Activated CD4-positive, alpha-beta T cell treated with anti-CD3 and anti-CD28 coated beads for 36 hours (primary cell): Measurements from ENCODE around the gene TKFC. TPM values are rescaled to one million over a fixed set of nuclear protein-coding genes. Genes with fewer than 3 reads are reported as not detected.

Experiments used
- ATAC-seq: fragments of 200-7000 bp; cut with Tn5 transposase; one replicate; pipeline ENCODE4 v1.10.0; 2021; ENCODE audit warnings: mild to moderate bottlenecking, moderate library complexity
- CTCF ChIA-PET: fragments of 350-600 bp; sonication (Branson Sonifier 250); formaldehyde crosslinking; loops from one replicate; lab custom pipeline; 2021; ENCODE audit warnings: antibody characterized with exemption; lab: Charles Lee
- POLR2A ChIA-PET: fragments of 350-600 bp; sonication (Branson Sonifier 250); formaldehyde crosslinking; loops from one replicate; lab custom pipeline; 2021; ENCODE audit warnings: antibody characterized with exemption, inconsistent platforms; lab: Charles Lee
- DNase-seq: peaks from one replicate; pipeline ENCODE4 v3.0.0-alpha.2; 2020
- H3K27ac Mint-ChIP-seq: one replicate; pipeline ENCODE4 v1.8.0; 2021; ENCODE audit warnings: mixed read lengths
- H3K27me3 Mint-ChIP-seq: one replicate; pipeline ENCODE4 v1.8.0; 2021; ENCODE audit warnings: mixed read lengths
- H3K36me3 Mint-ChIP-seq: one replicate; pipeline ENCODE4 v1.8.0; 2021; ENCODE audit warnings: low read depth, mixed read lengths
- H3K4me1 Mint-ChIP-seq: one replicate; pipeline ENCODE4 v1.8.0; 2021; ENCODE audit warnings: mixed read lengths
- H3K4me3 Mint-ChIP-seq: one replicate; pipeline ENCODE4 v1.8.0; 2021; ENCODE audit warnings: mild to moderate bottlenecking, moderate library complexity, mixed read lengths
- H3K9me3 Mint-ChIP-seq: one replicate; pipeline ENCODE4 v1.8.0; 2021; ENCODE audit warnings: low read depth, mixed read lengths
- intact Hi-C, 2 experiments: fragments of 100-400 bp; cut with DNase I in 1 of 2; cut with micrococcal nuclease in 1 of 2; formaldehyde crosslinking; loops; one replicate each; pipeline versions ENCODE4 v1.14.2 to v1.15.1; 2022 to 2024; cut with DNase I, micrococcal nuclease
- total RNA-seq, 2 experiments: library from RNA; stranded (reverse); gene quantifications; one replicate each; pipeline ENCODE4 v1.2.3, GENCODE V29; 2021

The TKFC gene
- total RNA-seq, 2 experiments from 2014 or later, result 100 to 107 TPM

DNA sequence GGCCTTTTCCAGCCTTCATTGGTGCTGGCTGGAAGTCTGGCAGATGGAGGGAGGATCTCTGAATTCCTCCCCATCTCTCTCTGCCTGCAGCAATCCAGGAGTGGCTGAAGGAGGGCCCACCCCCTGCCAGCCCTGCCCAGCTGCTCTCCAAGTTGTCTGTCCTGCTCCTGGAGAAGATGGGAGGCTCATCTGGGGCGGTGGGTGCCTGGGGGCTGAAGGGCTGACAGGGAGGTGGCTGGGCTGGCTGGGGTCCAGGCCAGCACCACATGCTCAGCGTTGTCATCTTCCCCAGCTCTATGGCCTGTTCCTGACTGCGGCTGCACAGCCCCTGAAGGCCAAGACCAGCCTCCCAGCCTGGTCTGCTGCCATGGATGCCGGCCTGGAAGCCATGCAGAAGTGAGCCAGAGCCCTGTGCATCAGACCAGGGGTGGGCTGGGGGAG is 12.2 kb downstream of the TKFC start:
- ATAC-seq (no peak), DNase-seq (no peak)
- Mint-ChIP-seq H3K4me3 (no peak overlapping the region), H3K27ac (no peak overlapping the region), H3K36me3 (peaks cover 24% of the 10 kb centered on the region), H3K4me1 (no peaks in the 10 kb centered on the region), H3K9me3 (no peaks in the 10 kb centered on the region), H3K27me3 (no peaks in the 10 kb centered on the region)
- POLR2A ChIA-PET, result no interaction called here
- CTCF ChIA-PET, result no interaction called here
- intact Hi-C loops, result no loop called here

DNA sequence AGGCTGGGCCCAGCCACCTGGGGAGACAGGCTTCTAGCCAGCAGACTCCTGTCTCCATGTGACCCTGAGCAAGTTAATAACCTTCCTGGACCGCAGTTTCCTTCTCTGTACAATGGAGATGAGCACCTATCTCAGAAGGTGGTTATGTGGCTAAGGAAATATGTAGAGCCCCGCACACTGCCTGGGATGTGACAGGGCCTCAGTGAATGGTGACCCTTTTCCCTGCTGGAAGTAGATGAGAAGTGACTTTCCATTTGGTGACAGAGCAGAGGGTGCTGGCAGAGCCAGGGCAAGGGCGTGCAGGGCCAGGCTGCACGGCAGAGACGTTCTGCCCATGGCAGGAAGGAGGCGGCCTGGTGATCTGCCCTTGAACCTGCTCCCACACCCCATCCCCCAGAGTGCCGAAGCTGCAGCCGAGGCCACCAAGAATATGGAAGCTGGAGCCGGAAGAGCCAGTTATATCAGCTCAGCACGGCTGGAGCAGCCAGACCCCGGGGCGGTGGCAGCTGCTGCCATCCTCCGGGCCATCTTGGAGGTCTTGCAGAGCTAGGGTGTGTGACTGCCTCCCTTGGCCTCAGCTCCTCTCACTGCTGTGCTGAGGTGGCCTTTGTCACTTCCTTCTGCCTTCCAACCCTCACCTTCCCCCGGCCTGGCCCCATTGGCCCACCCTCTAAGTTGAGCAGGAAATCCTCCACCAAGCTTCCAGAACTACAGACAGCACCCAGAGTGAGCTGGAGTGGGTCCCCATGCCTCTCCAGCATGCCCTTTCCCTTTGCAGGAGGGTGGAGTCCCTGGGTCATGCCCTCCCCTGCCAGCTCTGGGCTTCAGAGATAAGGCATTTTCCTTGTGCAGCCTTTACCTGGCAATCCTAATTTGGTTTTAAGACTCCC is 13.2 kb downstream of the TKFC start:
- intact Hi-C loops, result no loop called here
- ChIA-PET CTCF (interaction anchor here (1.3 kb wide), 1 partner anchor 9 kb away, joined by 4 read pairs; no protein-coding TSS in a partner anchor), POLR2A (interaction anchor here (0.8 kb wide), 1 partner anchor 14 kb away, joined by 5 read pairs; no protein-coding TSS in a partner anchor)
- Mint-ChIP-seq H3K27ac (no peak overlapping the region), H3K27me3 (no peaks in the 10 kb centered on the region), H3K9me3 (no peaks in the 10 kb centered on the region), H3K4me1 (no peaks in the 10 kb centered on the region), H3K36me3 (peaks cover 20% of the 10 kb centered on the region), H3K4me3 (no peak overlapping the region)
- no peak for ATAC-seq
- no peak for DNase-seq

DNA sequence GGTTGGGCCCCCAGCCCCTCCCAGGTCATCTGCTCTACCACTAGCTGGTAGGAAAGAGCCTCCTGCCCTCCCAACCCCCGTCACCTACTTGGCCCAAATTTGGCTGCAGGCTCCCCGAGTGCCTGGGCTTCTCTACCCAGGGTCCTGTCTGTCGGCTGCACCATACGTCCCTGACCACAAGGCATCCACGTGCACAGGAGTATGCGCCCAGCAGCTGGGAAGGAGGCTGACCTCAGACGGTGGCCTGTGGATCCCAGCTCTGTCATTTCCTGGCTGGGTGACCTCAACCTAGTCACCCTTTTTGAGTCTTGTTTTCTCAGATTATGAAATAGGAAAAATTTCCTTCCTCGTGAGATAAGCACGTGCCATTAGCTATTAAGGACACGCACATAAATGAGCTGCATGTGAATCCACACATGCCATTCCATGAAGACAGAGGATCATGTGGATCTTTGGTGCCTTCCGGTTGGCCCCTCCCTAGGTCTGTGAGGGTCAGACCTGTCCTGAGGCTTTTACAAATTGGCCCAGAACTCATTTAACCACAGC is 15.0 kb downstream of the TKFC start:
- POLR2A ChIA-PET, result no interaction called here

DNA sequence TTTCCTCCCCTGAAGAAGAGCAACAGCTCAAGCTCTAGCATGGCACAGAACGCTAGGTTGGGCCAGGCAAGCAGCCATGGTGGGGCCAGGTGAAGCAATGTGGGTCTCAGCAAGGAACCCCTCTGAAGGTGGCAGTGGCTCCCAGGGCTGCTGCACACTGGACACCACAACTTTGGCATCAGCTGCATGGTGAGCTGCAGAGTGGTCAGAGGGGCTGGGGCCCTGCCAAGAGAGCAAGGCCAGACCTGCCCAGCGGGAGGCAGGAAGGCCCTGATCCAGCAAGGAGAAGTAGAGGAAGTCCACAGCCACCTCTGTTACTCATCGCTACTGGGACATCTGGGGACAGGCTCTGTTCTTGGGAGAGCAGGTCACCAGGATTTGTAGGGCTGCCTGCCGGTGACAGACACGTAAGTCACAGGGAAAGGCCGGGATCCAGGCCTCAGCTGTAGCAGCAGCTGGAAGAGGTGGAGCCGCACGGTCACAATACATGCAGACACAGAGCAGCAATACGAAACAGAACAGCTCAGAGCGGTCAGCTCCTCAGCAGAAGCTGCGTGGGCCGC is 16.2 kb downstream of the TKFC start:
- Mint-ChIP-seq H3K27ac (no peak overlapping the region), H3K4me1 (no peaks in the 10 kb centered on the region), H3K27me3 (no peaks in the 10 kb centered on the region), H3K9me3 (no peaks in the 10 kb centered on the region), H3K4me3 (no peak overlapping the region), H3K36me3 (peaks cover 28% of the 10 kb centered on the region)
- ChIA-PET POLR2A (interaction anchor here (0.6 kb wide), 1 partner anchor 11 kb away, joined by 5 read pairs; no protein-coding TSS in a partner anchor), CTCF (interaction anchor here (1.3 kb wide), 1 partner anchor 12 kb away, joined by 4 read pairs; no protein-coding TSS in a partner anchor)
- DNase-seq (no peak), ATAC-seq (no peak)
- intact Hi-C loops, result no loop called here

More for the DNA sequence above, 15.0 kb downstream of the TKFC start:
- no peak overlapping the region for H3K4me3 Mint-ChIP-seq
- no peaks in the 10 kb centered on the region for H3K9me3 Mint-ChIP-seq
- CTCF ChIA-PET, result interaction anchor here (1.2 to 1.5 kb wide), 2 partner anchors 12 to 14 kb away, joined by 5 to 6 read pairs; no protein-coding TSS in a partner anchor
- ATAC-seq (no peak), DNase-seq (no peak)
- intact Hi-C loops, result no loop called here
- no peaks in the 10 kb centered on the region for H3K4me1 Mint-ChIP-seq
- H3K36me3 Mint-ChIP-seq, result peaks cover 17% of the 10 kb centered on the region
- H3K27ac Mint-ChIP-seq, result no peak overlapping the region
- H3K27me3 Mint-ChIP-seq, result no peaks in the 10 kb centered on the region

DNA sequence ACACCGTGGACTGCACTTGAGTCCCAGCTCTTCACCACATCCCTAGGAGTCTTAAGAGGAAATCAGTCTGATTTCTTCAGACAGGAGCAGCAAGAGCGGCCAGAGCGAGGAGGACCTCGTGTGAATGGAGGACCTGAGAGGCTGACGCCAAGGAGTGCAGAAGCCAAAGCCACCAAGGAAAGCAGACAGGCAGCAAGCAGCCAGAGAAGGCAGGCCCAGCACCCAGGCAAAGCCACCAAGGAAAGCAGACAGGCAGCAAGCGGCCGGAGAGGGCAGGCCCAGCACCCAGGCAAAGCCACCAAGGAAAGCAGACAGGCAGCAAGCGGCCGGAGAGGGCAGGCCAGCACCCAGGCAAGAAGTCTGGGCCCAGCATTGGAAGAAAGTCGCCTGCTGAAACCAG is 16.9 kb downstream of the TKFC start:
- H3K27ac Mint-ChIP-seq, result no peak overlapping the region
- H3K27me3 Mint-ChIP-seq, result no peaks in the 10 kb centered on the region
- ATAC-seq, result no peak
- peaks cover 24% of the 10 kb centered on the region for H3K36me3 Mint-ChIP-seq
- intact Hi-C loops, result no loop called here
- no peak for DNase-seq
- CTCF ChIA-PET, result interaction anchor here (0.9 to 1.3 kb wide), 2 partner anchors 9 to 11 kb away, joined by 3 to 4 read pairs; no protein-coding TSS in a partner anchor
- H3K4me3 Mint-ChIP-seq, result no peak overlapping the region
- H3K4me1 Mint-ChIP-seq, result no peaks in the 10 kb centered on the region
- no peaks in the 10 kb centered on the region for H3K9me3 Mint-ChIP-seq
- POLR2A ChIA-PET, result no interaction called here

DNA sequence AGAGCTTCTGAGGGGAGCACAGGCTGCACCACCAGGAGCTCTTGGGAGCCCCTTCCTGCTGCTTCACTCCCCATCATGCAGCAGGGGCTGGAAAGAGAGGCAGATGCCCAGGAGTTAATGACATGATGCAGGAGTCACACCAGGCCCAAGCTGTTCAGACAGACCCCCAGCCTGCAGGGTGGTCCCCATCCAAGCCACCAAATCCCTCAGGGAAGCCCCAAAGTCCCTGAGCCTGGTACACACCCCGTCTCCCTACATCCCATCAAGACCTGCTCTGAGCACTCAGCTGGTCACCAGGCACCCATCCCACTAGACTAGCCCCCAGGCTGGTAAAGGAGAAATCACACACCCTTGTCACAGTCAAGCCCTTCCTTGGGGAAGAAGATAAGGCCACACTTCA is 17.3 kb downstream of the TKFC start:
- DNase-seq (no peak), ATAC-seq (no peak)
- no peaks in the 10 kb centered on the region for H3K9me3 Mint-ChIP-seq
- ChIA-PET POLR2A (no interaction called here), CTCF (interaction anchor here (0.8 to 0.9 kb wide), 2 partner anchors 10 to 35 kb away, joined by 3 to 4 read pairs; no protein-coding TSS in a partner anchor)
- no peaks in the 10 kb centered on the region for H3K4me1 Mint-ChIP-seq
- H3K36me3 Mint-ChIP-seq, result peaks cover 27% of the 10 kb centered on the region
- H3K27ac Mint-ChIP-seq, result no peak overlapping the region
- intact Hi-C loops, result no loop called here
- no peaks in the 10 kb centered on the region for H3K27me3 Mint-ChIP-seq
- H3K4me3 Mint-ChIP-seq, result no peak overlapping the region

DNA sequence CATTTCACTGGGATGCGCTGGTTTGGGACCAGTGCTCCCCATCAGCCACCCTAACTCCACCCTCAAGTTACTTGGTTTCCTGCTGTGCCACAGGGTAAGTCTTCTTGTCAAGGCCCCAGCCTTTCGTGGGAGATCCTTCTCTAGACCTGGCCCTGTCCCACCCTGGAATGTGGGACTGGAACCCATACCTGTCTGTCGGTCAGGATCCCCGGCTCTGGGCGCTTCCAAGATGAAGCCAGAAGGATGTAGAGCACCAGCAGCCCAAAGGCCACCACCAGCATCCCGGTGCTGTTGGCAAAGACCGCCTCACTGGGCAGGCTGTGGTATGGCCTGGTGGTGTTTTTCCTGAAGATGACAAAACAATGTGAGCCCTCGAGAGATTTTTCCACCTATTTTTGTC is 17.8 kb downstream of the TKFC start:
- Mint-ChIP-seq H3K4me1 (no peaks in the 10 kb centered on the region), H3K27me3 (no peaks in the 10 kb centered on the region), H3K4me3 (no peak overlapping the region), H3K9me3 (no peaks in the 10 kb centered on the region), H3K36me3 (peaks cover 27% of the 10 kb centered on the region), H3K27ac (no peak overlapping the region)
- no peak for ATAC-seq
- ChIA-PET CTCF (interaction anchor here (0.8 kb wide), 1 partner anchor 35 kb away, joined by 4 read pairs; no protein-coding TSS in a partner anchor), POLR2A (no interaction called here)
- intact Hi-C loops, result no loop called here
- DNase-seq, result no peak

DNA sequence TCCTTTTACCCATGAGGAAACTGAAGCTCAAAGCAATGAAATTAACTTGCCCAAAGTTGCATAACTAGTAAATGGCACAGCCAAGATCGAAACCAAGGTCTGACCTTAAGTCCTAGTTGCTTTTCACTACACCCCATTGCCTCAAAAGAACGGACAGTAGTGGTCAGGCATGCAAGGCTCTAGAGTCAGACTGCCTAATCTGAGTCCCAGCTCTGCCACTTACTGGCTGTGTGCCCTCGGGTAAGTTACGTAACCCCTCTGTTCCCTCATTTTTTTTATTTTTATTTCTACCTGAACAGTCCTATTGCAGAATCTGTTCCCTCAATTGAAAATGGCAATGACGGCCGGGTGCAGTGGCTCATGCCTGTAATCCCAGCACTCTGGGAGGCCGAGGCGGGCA is 19.0 kb downstream of the TKFC start:
- no peak overlapping the region for H3K27ac Mint-ChIP-seq
- ATAC-seq (no peak), DNase-seq (no peak)
- POLR2A ChIA-PET, result no interaction called here
- H3K4me3 Mint-ChIP-seq, result no peak overlapping the region
- H3K9me3 Mint-ChIP-seq, result no peaks in the 10 kb centered on the region
- intact Hi-C loops, result no loop called here
- H3K36me3 Mint-ChIP-seq, result peaks cover 27% of the 10 kb centered on the region
- H3K27me3 Mint-ChIP-seq, result no peaks in the 10 kb centered on the region
- CTCF ChIA-PET, result interaction anchor here (0.6 to 1.2 kb wide), 6 partner anchors 9 to 83 kb away, joined by 3 to 4 read pairs (median 3); no protein-coding TSS in a partner anchor
- no peaks in the 10 kb centered on the region for H3K4me1 Mint-ChIP-seq

DNA sequence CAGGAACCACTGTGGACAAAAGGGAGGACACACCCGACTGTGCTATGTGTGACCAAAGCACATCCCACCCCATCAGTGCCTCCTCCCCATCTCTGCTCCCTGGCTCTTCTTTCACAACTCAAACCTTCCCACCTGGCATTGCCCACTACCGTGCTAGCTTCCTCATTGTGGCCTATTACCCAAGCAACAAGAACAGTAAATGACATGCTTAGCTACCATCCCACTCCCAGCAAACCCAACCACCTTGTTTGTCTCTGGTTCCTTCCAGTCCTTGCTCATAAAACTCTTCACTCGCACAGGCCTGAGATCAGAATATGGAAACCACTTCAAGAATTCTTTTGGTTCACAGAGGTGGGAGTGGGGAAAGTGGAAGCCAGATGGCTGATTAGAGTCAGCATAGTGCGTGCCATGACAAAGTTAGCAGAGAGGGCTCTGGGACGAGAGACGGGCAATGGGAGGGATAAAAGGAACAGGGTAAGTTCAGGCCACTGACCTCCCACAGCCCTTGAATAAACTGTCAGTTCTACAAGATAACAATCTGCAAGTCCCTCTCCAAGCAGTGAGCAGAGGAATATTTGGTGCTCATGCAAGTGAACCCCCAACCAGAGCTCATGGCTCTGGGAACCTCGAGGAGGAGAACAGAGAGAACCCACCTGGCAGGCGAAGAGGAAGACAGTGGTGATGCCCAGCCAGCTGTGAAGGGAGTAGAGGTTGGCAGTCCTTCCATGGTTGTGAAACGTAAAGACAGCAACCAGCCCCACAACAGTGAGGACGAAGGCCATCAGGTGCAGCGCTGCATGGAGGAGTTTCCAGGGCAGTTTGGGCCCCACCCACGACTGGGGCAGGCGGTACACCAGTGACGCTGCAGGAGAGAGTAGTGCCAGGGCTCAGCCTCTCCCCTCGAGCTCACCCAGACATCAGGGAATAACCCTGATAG is 20.4 kb downstream of the TKFC start:
- POLR2A ChIA-PET, result no interaction called here
- no peak for ATAC-seq

DNA sequence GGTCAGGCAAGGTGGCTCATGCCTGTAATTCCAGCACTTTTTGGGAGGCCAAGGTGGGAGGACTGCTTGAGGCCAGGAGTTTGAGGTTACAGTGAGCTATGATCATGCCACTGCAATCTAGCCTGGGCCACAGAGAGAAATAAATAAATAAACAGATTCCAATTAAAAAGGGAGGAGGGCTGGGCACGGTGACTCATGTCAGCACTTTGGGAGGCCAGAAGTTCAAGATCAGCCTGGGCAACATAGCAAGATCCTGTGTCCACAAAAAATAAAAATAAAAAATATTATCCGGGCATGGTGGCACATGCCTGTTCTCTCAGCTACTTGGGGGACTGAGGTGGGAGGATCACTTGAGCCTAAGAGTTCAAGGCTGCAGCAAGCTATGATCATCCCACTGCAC is 21.2 kb downstream of the TKFC start:
- CTCF ChIA-PET, result interaction anchor here (0.6 to 4.0 kb wide), 4 partner anchors 18 to 179 kb away, joined by 3 to 20 read pairs (median 3); no protein-coding TSS in a partner anchor
- intact Hi-C loops, result no loop called here
- Mint-ChIP-seq H3K36me3 (peaks cover 21% of the 10 kb centered on the region), H3K27me3 (no peaks in the 10 kb centered on the region), H3K4me3 (no peak overlapping the region), H3K27ac (no peak overlapping the region), H3K4me1 (peaks cover 5% of the 10 kb centered on the region), H3K9me3 (no peaks in the 10 kb centered on the region)
- DNase-seq (no peak), ATAC-seq (no peak)
- POLR2A ChIA-PET, result interaction anchor here (0.6 to 0.7 kb wide), 2 partner anchors 39 to 459 kb away, joined by 4 to 5 read pairs; no protein-coding TSS in a partner anchor

More for the DNA sequence above, 20.4 kb downstream of the TKFC start:
- Mint-ChIP-seq H3K4me1 (peaks cover 4% of the 10 kb centered on the region), H3K4me3 (no peak overlapping the region), H3K27ac (no peak overlapping the region), H3K27me3 (no peaks in the 10 kb centered on the region), H3K36me3 (peaks cover 25% of the 10 kb centered on the region), H3K9me3 (no peaks in the 10 kb centered on the region)
- intact Hi-C loops, result no loop called here
- DNase-seq, result no peak
- CTCF ChIA-PET, result interaction anchor here (0.6 to 4.0 kb wide), 5 partner anchors 17 to 164 kb away, joined by 3 to 20 read pairs (median 3); no protein-coding TSS in a partner anchor
